ENCODE results near the gene THAP3. TPM values are rescaled to one million over a fixed set of nuclear protein-coding genes. Genes with fewer than 3 reads are reported as not detected.
"Not testable (repeated sequence)": the region's sequence is repeated elsewhere in the genome, so short reads cannot be mapped to it uniquely, and the experiment has no call there.

THAP3 gene
- total RNA-seq, 1 experiment from 2014 or later: 25.0 TPM

DNA sequence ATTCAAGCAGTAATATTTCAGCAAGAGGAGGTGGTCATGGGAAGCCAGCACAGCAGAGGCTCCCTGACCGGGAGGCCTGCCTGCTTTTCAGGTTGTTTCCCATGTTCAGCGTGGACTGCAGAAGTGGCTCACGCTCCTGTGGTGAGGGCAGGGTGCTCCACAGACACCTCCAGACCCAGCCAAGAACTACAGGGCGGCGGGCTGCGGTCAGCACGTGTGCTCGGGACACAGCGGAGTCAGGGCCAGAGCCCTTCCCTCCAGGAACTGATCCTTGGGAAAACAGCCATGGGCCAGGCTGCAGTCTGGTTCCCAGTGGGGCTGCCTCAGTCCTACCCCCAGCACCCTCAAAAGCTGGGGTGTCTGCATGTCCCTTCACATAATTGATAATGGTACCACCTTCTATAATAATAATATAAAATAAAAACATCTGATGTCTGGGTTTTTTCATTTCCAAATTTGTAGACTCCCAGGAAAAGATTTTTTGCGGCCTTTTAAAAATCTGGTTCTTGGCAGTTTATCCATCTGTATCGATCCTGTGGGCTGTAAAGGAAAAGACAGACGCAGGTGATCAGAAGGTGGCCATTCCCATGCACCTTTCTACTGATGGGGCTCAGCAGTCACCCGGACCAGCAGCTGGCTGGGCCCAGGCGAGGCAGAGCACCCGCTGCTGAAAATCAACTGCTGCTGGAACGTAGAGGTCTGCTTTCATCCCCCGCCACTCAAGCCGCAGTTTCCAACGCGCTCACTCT lies 10.7 kb downstream of the THAP3 start:
- no peak for DNase-seq (ENCODE audit: low read depth)

DNA sequence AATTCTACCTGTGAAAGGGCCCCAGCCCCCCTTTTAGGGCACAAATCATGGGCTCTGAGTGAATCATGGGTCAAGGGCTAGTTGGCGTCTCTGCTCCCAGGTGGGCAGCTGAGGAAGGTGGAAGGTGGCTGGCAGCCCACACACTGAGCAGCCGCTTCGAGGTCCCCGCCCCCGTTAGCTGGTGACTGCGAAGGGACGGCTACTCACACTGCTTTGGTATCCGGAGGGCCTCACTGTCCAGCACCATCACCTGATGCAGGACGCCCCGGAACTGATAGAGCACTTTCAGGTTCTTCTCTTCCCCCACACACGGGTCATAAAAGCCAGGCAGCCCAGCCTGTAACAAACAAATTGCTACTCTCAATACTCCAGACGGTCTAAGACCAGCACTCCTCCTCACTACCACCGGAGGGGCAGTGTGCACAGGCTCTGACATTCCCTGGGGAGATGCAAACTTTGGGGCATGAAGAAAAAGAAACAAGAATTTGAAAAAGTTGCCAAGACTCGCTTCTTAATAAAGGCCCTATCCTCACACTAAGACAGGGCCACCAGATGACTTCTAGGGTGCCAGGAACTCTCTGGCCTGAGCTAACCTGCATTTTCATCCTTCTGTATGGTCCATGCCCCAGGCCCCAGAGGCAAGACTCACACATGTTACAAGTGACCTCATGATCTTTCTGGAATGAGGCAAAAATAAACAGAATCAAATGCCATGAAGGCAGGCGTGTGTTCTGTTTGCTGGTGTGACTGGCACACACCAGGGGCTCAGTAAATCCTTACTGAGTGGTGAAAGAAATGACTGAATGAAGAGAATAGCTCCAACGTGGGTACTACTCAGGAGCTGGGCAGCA lies 11.5 kb downstream of the THAP3 start:
- no peak for DNase-seq (ENCODE audit: low read depth)

DNA sequence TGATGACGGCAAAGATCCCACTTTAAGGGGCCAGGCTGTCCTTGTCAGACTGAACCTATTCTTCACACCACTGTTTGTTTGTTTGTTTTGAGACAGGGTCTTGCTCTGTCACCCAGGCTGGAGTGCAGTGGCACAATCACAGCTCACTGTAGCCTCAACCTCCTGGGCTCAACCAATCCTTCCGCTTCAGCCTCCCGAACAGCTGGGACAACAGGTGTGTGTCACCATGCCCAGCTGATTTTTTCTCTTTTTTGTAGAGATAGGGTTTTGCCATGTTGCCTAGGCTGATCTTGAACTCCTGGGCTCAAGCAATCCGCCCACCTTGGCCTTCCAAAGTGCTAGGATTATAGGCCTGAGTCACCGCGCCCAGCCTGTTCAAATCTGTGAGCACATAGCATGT lies 12.1 kb downstream of the THAP3 start:
- not testable (repeated sequence) for DNase-seq (ENCODE audit: low read depth)

DNA sequence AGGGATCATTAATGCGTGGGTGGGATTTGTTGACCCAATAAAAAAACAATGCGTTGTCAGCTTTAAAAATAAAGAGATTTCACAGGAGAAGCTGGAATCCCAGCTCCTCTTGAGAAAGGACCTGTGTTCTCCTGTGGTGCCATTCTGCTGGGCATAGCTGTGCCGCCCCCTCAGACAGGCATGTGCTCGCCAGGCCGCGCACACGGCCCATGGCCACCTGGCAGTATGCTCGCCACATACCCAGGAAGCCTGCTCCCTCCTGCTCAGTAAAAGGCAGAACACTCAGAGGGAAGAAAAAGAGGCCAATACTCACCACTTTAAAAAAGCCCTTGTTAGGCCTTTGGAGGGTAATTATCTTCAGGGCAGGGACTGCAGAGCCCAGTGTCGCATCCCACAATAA lies 13.1 kb downstream of the THAP3 start:
- no peak for DNase-seq (ENCODE audit: low read depth)

DNA sequence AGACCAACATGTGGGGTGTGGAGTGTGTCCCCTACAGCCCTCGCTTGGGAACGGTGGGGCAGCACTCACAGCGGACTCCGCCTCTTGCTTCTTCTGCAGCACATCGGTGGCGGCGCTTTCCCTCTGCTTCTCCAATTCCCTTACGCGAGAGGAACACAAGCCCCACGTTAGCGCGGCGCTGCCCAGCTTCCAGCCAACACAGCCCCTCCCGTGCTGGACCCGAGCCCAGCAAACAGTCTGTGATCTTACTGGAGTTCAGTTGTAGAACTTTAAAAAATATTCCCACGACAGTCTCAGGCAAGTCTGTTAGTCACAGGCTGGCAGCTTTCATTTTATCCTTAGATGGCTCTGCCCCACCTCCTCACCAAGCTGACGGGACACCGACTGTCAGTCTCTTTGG lies 13.6 kb downstream of the THAP3 start:
- no peak for DNase-seq (ENCODE audit: low read depth)

DNA sequence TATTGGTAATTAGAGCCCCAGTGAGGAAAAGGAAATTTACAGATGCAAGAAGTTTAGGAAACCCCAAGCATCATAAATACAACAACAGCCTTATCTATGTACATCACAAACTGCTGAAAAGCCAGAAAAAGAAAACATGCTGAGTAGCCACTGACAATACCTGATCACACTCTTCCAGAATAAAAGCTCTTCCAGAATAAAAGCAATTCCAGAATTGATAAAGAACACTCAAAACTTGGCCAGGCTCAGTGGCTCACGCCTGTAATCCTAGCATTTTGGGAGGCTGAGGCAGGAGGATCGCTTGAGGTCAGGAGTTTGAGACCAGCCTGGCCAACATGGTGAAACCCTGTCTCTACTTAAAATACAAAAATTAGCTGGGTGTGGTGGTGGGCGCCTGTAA lies 16.2 kb downstream of the THAP3 start:
- not testable (repeated sequence) for DNase-seq (ENCODE audit: low read depth)

DNA sequence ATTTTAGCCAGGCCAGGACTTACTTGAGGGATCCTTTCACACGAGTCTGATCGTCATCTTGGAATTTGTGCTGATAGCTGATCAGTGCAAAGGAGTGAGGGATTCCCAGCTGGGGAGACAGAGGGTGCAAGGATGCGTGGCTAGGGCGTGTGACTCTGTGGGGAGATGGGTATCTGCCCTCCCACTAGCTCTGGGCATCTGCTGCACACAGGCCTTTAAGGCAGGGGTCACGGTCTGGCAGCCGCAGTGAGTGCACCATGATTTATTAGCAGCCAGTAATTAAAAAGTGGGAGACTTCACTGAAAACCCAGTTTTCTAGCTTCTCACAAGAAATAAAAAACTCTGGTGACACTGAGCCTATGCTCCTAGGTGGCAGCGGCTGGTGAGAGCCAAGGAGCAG lies 20.4 kb downstream of the THAP3 start:
- no peak for DNase-seq (ENCODE audit: low read depth)

DNA sequence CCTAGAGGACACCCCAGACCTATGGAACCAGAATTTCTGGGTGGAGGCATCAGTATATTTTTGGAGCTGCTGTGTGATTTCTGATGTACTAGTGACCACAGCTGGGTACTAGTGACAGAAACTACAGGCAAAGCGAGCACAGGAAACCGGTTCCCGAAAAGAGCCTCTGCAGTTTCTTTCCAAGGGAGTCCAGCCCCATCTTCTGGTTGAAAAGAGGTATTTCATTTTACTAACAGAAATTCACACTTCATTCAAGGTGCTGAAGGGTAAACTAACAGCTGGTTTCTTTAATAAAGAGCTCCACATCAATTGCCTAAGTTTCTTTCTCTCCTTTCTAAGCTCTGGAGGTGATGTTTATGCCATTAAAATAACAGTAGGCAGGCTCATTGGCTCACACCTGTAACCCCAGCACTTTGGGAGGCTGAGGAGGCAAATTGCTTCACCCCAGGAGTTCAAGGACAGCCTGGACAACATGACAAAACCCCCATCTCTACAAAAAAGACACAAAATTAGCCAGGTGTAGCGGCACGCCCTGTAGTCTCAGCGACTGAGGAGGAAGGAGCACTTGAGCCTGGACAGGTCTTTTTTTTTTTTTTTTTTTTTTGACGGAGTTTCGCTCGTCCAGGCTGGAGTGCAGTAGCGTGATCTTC lies 22.0 kb downstream of the THAP3 start:
- peak; percentile 48 for DNase-seq (ENCODE audit: low read depth)

DNA sequence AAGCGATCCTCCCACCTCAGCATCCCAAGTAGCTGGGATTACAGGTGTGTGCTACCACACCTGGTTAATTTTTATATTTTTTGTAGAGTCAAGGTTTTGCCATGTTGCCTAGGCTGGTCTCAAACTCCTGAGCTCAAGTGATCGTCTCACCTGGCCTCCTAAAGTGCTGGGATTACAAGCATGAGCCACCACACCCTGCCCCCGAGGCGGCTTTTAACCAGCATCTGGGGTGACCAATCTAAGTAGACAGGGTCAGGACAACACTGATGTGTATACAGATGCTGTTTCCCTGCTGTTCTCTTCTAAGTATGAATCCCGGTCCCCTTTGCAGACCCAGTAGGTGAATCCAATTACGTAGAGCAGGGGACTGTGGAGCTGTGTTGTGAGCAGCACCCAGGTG lies 23.9 kb downstream of the THAP3 start:
- no peak for DNase-seq (ENCODE audit: low read depth)

DNA sequence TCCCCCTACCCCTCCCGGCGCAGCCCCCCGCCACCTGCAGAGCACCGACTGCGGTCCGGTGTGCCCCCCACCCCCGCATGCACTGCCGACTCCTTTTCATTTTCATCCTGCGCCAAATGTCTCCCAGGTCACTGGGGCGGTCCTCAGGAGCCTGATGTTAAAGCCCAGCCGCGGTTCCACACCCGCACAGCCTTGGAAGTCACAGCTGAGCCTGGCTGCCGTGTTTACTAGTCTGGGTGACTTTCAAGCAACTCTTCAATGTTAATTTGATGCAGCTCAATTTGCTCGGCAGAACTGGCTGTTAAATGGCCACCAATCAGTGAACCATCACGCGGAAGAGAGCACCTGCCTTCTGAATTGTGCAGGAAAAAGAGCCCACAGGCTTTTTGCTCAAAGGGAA lies 27.2 kb downstream of the THAP3 start:
- no peak for DNase-seq (ENCODE audit: low read depth)

DNA sequence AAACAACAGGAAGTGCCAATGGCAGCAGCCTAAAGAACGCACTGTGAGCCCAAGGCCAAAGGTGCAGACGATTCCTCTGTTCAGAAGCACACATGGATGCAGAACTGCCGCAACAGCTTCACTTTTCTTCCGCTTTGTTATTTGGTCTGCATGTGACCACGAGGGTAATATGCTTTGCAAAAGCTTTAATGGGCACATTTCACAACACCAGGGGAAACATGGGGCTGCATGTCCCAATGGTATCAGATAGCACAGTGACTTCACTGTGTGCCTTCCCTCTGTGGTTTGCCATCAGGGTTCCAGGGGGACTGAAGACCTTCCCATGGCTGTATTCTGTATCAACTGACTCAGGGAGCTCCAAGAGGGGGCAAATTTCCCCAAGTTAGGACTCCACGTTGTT lies 28.3 kb downstream of the THAP3 start:
- no peak for DNase-seq (ENCODE audit: low read depth)

DNA sequence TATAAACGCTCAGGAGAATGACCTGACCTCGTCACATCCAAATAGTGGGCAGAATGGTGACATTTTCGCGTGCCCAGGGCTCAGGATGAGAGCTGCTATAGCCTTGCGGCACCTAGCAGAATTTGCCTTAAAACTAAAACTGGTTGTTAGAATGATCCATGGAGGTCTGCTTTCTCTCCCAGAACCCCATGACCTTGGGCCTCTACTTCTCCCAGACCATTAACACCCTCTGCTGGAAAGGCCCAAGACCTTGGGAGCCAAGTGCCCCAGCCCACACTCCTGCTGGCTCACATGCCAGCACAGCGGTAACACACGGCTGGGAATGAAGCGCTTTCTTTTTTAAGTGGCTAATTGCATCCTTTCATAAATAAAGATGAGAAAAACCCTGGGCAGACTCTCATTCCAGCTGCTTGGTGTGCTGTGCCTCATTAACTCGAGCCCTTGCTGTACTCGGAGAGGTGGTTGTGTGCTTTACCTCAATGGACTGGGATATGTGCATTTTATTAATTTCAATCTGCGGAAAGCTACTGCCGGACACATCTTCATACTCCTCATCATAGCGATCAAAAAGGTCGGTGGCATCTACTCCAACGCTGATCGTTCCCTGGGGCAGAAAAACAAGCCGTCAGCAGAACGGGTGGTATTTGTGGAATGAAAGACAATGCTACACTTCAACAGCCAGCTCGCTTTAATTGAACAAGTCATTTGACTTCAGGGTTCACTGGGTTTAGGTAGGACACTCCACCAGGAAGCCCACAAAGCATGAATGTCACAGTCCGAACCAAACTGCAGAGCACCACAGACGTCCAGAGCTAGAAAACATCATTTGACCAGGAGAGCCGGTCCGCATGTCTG lies 29.0 kb downstream of the THAP3 start:
- no peak for DNase-seq (ENCODE audit: low read depth)

DNA sequence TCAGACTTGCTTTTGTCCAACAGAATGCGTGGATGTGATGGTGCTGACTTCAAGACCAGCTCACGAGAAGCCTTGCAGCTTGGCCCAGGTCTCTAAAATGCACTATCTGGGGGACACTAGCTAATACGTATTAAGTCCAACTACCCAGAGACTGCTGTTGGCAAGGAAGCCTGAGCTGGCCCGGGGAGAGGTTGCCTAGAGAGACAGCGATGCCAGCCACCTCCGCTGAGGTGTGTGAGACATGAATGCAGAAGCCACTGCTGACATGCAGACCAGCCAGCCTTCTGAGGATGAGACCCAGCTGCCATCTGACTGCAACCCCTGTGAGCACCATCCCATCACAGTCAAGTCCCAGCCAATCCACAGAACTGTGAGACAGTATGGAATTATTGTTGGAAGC lies 32.5 kb downstream of the THAP3 start:
- DNase-seq (ENCODE audit: low read depth): no peak

DNA sequence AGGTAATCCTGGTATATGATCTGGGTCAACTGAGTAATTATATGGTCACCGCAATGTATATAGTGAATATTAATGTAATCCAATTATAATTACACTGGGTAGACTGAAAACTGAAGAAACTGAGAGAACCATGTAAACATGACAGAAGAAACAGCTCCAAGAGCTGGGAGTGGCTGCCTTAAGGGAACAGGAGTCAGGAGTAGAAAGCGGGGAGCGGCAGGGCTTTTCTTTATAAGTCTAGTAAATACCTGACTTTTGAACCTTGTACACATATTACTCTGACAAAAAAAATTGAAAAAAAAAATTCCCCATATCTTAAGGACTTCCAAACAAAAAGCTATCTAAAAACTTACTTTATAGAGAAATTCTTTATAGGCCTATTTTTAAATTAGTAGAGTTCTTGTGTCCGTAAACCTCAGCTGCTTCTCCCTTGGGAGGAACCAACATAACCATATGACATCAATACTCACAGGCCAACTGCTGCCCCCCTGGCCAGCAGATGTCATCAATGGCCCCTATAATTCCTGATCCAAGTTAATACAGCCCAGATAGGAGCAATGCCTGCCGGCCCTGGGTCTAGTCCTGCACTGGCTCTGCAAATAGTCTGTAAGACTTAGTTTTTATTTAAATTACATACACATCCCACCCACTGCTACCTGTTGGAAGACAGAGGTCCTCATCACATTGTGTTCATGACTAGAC lies 33.8 kb downstream of the THAP3 start:
- DNase-seq (ENCODE audit: low read depth): no peak

DNA sequence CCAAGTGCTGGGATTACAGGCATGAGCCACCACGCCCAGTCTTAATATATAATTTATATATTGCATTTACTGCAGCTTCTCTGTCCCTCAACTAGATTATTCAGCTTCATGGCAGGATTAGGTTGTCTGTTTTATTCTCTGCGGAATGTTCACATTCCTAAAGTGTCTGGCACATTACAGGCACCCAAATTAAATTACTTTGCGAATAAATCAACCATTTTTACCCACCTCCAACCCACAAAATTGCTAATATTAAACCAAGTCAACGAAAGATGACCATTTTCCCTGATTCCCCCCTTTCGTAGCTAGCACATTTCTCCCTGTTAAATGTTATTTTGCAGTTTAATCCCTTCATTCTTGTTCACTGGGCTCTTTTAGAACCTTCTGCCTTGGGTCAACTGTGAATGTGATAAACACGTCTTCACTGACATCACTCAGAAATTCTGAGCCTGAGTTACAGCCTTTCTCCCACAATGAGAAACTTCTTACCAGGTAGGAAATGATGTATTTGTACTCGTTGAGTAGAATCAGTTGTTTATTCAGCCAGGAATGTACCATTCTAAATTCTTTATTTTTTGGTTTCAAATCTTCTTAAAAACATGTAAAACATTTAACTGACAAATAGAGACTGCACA lies 35.9 kb downstream of the THAP3 start:
- DNase-seq (ENCODE audit: low read depth): no peak

DNA sequence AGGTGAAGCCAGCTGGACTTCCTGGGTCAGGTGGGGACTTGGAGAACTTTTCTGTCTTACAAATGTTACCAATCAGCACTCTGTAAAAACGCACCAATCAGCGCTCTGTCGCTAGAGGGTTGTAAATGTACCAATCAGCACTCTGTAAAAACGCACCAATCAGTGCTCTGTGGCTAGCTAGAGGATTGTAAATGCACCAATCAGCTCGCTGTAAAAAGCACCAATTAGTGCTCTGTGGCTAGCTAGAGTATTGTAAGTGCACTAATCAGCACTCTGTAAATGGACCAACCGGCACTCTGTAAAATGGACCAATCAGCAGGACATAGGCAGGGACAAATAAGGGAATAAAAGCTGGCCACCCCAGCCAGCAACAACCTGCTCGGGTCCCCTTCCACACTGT lies 37.8 kb downstream of the THAP3 start:
- not testable (repeated sequence) for DNase-seq (ENCODE audit: low read depth)

DNA sequence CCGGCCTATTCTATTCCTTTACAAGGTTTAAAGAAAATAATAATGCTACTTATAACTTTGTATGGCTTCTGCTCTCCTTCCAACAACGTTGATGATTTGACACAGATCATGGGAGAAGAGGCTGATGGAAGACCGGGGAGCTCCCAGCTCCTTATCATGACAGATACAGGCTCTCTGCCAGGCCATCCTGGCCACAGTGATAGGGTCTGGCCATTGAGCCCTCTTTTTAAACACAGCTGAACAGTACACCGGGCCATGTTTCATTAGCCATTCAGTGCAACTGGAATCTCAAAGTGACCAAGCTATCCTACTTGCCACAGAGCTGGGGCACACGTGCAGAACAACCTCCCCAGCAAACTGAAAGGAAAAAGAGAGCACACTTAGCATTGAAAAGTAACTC lies 42.0 kb downstream of the THAP3 start:
- DNase-seq (ENCODE audit: low read depth): no peak

DNA sequence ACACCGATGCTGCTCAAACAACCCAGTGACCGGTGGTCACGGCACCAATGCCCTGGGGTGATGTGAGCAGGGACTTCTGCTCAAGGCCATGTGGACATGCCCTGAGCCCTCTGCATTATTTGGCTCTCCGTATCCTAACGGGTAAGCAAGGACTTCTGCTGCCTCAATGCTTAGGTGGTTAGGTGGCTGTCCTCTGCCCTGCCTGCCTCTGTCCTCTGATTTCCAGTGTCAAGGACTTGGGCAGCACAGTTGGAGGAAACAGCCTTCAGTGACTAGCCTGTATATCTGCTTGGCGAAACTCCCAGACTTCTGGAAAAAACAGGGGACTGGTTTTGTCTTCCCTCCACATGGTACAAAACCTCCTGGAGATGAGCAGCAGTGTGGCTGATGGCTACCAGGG lies 42.5 kb downstream of the THAP3 start:
- DNase-seq (ENCODE audit: low read depth): no peak

DNA sequence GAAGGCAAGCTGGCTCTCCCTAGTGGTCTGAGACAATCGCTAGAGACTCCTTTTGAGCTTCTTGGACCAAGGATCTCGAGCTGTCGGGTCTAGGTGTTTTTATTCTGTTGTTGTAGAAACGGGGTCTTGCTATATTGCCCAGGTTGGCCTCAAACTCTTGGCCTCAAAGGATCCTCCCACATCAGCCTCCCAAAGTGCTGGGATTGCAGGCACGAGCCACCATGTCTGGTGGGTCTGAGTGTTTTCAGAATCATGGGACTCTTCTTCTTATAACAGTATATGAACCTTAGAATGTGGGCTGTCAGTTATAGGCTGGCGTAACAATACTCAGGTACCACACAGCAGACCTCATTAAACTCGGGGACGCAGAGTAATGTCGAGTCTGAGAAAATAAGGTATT lies 43.8 kb downstream of the THAP3 start:
- no peak for DNase-seq (ENCODE audit: low read depth)

DNA sequence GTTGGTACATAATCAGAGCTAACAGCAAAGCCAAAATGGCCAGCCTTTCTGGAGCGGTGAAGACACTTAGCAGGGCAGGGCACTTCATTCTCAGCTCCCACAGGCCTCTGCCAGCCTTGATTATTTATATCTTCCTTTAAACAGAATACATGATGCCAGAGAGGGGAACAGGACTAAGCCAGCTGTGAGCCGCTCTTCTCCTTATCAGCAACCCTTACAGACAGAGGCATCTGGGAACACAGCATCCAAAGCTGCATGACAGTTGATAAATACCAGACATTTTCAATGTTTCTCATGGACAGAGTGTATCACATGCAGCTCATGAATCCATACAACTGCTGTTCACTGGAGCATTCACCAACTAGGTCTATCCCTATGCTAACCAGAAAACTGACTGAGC lies 47.9 kb downstream of the THAP3 start:
- no peak for DNase-seq (ENCODE audit: low read depth)

Measured in LHCN-M2 (cell line).